GM21786 (cell line): ENCODE data around the gene NUTM2G.
"Not testable (repeated sequence)": the region's sequence is repeated elsewhere in the genome, so short reads cannot be mapped to it uniquely, and the experiment has no call there.

Source experiments
- ATAC-seq: cut with Tn5 transposase; IDR thresholded peaks from one replicate; pipeline ENCODE4 v1.9.1; 2021; ENCODE audit not compliant: unreplicated experiment

Gene NUTM2G, protein sequence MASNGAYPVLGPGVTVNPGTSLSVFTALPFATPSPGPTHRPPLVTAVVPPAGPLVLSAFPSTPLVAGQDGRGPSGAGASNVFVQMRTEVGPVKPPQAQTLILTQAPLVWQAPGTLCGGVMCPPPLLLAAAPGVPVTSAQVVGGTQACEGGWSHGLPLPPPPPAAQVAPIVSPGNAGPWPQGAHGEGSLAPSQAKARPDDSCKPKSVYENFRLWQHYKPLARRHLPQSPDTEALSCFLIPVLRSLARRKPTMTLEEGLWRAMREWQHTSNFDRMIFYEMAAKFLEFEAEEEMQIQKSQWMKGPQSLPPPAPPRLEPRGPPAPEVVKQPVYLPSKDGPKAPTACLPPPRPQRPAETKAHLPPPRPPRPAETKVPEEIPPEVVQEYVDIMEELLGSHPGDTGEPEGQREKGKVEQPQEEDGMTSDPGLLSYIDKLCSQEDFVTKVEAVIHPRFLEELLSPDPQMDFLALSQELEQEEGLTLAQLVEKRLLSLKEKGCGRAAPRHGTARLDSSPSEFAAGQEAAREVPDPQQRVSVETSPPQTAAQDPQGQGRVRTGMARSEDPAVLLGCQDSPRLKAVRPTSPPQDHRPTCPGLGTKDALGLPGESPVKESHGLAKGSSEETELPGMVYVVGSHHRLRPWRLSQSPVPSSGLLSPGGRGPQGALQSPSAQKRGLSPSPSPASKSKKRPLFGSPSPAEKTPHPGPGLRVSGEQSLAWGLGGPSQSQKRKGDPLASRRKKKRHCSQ

DNA sequence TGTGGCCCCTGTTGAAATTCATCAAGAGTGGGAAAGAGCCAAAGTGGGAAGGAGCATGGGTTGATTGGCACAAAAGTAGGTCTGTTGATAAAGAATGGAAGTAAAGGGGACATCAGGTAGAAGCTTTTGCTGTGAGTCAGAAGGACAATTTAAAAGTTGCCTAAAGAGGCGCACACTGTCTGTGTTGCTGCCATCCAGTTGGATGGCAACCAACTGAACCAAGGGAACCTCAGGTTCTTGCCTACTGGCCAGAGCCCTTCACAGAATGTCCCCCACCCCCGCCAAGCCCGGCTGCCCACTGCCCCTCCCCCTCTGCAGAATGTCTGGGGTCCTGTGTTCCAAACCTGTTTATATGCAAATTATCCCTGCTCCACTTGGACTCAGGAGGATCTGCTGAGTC lies at the start of gene NUTM2G:
Gene NUTM2G, plus strand, starts transcription at position 301 of the 400 bp plus-strand sequence. CDS start 182 bp downstream, outside the sequence.
- ATAC-seq = not testable (repeated sequence)

- ATAC-seq = no peak
Observed at GRCh38 chr9:96883922-96884321, 44.7 kb upstream of the NUTM2G start.

DNA sequence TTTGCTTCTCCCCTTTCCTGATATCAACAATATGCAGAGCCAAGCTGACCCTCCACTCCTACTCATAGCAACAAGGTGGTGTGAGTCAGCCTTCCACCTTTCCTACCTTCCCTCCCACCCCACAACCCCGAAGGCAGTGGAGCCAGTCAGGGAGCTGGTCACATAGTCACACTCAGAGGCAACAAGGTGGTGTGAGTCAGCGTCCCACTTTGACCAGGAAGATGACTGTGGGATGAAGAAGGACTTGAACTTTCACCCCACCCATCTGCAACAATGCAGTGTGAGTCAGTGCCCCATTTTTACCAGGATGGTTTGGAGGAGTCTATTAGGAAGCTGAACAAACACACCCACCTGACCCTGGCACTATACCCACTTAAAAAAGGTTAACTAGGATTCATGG lies 44.2 kb upstream of the NUTM2G start:
- ATAC-seq = no peak

GRCh38 chr9:96885424-96885823 lies 43.2 kb upstream of the NUTM2G start:
- no peak for ATAC-seq

- no peak for ATAC-seq
Observed at GRCh38 chr9:96888591-96888990, 40.1 kb upstream of the NUTM2G start.

GRCh38 chr9:96892131-96892530 lies 36.5 kb upstream of the NUTM2G start:
- no peak for ATAC-seq

DNA sequence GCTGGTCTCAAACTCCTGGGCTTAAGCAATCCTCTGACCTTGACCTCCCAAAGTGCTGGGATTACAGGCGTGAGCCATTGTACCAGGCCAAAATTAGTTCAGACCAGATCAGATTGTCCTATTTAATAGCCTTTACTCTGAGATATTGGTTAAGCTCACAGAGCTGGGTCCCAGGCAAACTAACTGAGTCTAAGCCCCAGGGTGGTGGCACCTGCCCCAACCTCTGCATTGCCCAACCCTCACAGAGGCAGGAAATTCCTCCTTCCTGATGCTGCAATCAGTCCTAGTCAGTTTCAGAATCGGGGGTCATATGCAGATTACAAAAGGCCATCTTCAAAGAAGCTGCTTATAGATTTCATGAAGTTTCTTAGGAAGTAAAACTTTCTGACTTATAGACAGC lies 28.6 kb upstream of the NUTM2G start:
- not testable (repeated sequence) for ATAC-seq

- not testable (repeated sequence) for ATAC-seq
Observed at GRCh38 chr9:96904947-96905722, 23.5 kb upstream of the NUTM2G start.

DNA sequence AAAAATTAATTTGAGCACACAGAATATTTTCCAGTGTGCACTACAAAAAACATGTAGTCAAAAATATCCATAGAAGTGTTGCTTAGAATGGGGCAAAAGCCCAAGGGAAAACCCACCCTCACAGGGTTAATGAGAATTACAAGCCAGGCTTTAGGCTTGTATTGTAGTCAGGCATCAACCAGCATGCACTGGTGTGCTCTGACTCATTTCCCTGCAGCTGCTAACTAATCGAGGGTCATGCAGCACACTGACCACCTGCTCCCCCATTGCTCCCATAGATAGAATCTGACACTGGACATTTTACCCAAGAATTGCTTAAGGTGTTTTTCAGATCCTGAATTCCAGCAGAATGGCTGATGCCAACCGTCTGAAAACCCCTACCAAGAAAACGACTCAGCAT lies 20.2 kb upstream of the NUTM2G start:
- ATAC-seq = not testable (repeated sequence)

GRCh38 chr9:96915539-96915938 lies 13.1 kb upstream of the NUTM2G start:
- not testable (repeated sequence) for ATAC-seq

GRCh38 chr9:96916531-96916930 lies 12.1 kb upstream of the NUTM2G start:
- not testable (repeated sequence) for ATAC-seq

DNA sequence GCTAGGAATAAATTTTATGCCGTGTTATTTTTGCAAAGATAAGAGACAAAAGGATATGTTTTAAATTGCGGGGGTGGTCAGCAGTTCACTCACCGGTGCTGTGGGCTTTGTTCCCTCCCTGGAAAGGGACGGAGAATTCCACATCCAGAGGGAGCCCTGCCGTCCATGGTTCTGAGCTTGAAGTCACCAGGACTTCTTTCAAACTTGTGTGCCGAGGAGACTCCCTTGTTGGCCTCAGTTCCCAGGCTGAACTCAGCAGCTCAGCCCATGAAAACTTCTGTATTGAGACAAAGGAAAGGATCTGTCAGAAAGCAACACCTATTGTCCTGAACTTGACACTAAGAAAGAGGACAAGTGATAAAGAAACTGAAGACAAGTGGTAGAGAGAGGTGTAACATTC lies 10.1 kb upstream of the NUTM2G start:
- ATAC-seq = not testable (repeated sequence)

DNA sequence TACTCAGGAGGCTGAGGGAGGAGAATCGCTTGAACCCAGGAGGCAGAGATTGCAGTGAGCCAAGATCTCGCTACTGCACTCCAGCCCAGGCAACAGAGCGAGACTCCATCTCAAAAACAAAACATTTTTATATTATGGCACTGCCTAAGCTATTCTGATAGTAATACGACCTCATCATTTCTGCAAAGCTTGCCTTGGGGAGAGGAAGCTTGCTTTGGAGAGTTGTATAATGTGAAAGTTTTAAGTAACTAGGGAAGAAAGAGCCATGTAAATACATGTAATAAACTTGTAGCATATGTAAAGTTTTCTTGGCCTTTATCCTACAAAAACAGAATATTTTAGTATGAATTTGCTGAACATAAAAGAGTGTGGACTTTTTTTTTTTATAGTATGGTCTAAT lies 7.8 kb upstream of the NUTM2G start:
- not testable (repeated sequence) for ATAC-seq

DNA sequence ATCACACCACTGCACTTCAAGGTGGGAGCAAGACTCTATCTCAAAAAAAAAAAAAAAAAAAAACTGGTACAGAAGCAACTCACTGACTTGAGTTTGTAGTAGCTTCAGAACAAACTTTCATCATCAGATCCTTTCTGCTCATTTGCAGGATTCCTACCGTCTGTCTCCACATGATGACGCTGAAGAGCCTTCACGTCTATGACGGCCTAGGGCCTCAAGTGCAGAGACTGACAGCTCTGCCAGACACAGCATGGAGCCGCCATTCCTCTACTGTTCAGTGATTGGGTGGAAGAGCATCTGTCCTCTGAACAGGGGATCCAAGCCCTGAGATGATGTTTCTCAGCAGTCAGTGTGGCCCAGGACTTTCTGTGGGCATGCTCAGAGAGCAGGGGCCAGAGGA lies 3.1 kb upstream of the NUTM2G start:
- not testable (repeated sequence) for ATAC-seq

DNA sequence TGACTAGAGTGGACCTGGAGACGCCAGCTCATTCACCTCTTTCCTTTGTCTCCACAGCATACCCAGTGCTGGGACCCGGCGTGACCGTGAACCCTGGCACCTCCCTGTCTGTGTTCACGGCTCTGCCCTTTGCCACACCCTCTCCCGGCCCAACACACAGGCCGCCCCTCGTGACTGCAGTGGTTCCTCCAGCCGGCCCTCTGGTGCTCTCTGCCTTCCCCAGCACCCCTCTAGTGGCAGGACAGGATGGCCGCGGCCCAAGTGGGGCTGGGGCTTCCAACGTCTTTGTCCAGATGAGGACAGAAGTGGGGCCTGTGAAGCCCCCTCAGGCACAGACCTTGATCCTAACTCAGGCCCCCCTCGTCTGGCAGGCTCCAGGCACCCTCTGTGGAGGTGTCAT lies 3.0 kb downstream of the NUTM2G start:
- ATAC-seq = not testable (repeated sequence)

DNA sequence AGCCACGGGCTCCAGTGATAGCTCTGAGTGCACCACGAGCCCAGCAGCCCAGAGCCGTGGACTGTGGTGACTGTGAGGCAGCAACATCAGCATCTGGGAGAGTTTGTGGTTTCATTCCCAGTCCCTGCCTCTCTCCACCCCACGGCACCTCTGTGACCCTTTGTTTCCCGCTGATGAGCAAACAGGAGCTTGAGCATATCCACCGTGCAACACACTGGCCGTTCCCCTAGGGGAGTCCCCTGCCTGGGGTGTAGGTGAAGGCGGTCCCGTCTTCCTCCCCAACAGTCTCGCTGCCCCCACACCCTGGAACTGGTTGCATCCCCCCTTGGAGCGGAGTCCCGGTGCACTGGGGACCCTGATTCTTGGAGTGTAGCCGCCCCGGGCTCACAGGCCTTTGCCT lies 5.5 kb downstream of the NUTM2G start:
- not testable (repeated sequence) for ATAC-seq

GRCh38 chr9:96934706-96935105 lies 6.1 kb downstream of the NUTM2G start:
- not testable (repeated sequence) for ATAC-seq

- not testable (repeated sequence) for ATAC-seq
Observed at GRCh38 chr9:96935401-96935800, 6.8 kb downstream of the NUTM2G start.

DNA sequence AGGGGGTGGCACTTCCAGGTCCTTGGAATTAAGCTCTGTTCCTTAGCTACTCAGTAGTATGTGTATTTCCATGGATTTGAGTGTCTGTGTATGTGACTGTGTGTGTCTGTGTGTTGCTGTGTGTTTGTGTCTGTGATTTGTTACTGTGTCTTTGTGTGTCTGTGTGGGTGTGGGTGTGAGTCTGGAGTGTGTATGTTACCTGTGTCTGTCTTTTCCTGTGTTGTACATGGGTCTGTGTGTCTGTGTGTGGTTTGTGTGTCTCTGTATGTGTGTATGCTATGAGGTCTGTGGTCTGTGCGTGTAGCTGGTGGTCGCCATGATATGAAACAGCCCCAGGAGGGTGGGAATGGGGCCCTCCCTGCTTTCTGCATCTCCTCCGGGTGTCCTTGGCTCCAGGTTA lies 8.8 kb downstream of the NUTM2G start:
- ATAC-seq = not testable (repeated sequence)

DNA sequence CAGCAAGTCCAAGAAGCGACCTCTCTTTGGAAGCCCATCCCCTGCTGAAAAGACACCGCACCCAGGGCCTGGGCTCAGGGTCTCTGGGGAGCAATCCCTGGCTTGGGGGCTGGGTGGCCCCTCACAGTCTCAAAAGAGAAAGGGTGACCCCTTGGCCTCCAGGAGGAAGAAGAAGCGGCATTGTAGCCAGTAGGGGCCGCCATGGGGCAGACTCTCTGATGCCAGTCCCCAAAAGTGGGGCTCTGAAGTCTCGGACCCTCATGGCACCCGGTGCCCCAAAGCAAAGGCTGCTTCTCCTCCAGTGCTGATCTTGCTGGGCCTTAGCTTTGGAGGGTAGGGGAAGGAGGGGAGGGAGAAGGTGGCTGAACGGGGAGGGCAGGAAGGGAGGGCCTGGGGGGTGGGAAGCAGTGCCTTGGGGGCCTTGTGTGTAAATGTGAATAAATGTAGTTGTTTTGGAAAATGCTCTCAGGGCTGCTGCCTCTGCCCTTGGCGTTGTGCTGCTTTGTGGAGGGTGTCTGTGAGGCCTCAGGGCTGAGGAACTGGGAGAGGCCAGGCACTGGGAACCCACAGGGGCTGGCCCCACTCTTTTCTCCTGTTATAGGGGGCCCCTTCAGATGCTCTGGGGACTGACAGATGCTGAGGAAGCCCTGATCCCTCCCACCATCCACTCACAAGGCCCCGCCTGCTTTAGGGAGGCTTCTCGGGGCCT lies 10.5 kb downstream of the NUTM2G start:
- not testable (repeated sequence) for ATAC-seq

DNA sequence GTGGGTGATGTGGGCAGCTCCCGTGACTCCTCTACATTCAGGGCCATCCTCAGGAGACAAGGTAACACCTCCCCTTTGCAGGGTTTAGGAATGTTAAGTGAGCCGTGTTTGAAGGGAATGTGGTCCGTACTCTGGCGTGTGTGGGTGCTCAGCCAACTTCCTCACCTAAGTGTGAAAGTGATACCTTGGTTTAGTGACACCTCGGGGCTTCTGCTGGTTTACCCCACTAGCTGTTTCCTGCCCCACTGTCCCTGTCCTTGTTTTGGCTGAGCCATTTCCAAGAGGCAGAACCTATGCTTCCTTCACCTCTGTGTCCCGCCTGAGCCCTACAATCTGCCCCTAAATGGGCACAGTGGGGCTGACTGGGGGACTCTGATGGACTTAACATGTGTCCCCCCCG lies 12.3 kb downstream of the NUTM2G start:
- peak; percentile 83 for ATAC-seq
